ENCODE results near the gene LRRC38.

Gene LRRC38

DNA sequence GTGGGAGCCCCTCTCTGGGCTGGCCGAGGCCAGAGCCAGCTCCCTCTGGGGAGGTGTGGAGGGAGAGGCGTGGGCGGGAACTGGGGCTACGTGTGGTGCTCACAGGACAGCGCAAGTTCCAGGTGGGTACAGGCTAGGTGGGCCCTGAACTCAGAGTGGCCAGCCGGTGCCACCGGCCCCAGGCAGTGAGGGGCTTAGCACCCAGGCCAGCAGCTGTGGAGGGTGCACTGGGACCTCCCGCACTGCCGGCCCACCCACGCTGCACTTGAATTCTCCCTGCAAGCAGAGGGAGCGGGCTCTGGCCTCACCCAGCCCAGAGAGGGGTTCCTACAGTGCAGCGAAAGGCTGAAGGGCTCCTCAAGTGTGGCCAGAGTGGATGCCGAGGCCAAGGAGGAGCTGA, 83.3 kb downstream of the LRRC38 start:
- H3K4me3 ChIP-seq (ENCODE audit: low read depth, low read length): no peak overlapping the region
- H3K36me3 ChIP-seq (ENCODE audit: control insufficient read depth in 2 of 2, insufficient read depth in 1 of 2, low read length in 2 of 2): no peaks in the 10 kb centered on the region
- POLR2A ChIA-PET: no interaction called here
- TF ChIP-seq SP2 (tag by site-specific recombination; IDR thresholded peaks at IDR 0.05) (no peak), KLF9 (tag by site-specific recombination; IDR thresholded peaks at IDR 0.05; ENCODE audit: low read depth) (no peak), ZNF548 (tag by site-specific recombination; IDR thresholded peaks at IDR 0.05) (no peak), ZBTB20 (tag by site-specific recombination; IDR thresholded peaks at IDR 0.05) (no peak), YY1 (tag by site-specific recombination; IDR thresholded peaks at IDR 0.05) (no peak), ZNF350 (tag by site-specific recombination; IDR thresholded peaks at IDR 0.05) (no peak), ZBTB8A (tag by site-specific recombination; IDR thresholded peaks at IDR 0.05) (no peak), ZNF488 (tag by site-specific recombination; IDR thresholded peaks at IDR 0.05) (no peak)
- H3K4me1 ChIP-seq (ENCODE audit: control insufficient read depth, insufficient read depth, low read length): no peaks in the 10 kb centered on the region
- CTCF ChIA-PET: no interaction called here
- no peak overlapping the region for H3K27ac ChIP-seq (ENCODE audit: extremely low read depth, low read depth, low read length)
- H3K9me3 ChIP-seq (ENCODE audit: control insufficient read depth, insufficient read depth, low read depth, low read length): no peaks in the 10 kb centered on the region

Measured in HEK293 (cell line).